ENCODE results near the gene ERICH4. TPM values are rescaled to one million over a fixed set of nuclear protein-coding genes. Genes with fewer than 3 reads are reported as not detected.

ERICH4 gene
- total RNA-seq, 2 donors from 2014 or later = not detected

DNA sequence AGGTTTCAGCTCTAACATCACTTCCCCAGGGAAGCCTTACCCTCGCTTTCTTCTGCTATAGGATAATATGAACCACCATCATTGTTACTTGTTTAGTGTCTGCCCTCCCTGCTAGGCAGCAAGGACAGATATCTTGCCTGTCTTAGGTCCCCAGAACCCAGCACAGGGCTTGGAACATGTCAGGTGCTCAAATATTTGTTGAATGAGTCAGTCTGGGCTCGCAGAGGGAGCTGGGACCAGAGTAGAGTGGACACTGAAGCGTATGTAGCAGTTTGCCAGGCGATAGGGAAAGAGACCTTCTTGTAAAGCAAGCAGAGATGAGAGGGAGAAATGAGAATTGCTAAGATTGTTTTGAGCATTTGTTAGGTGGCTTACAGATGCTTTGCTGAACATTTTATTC lies 33.7 kb upstream of the ERICH4 start:
- Histone ChIP-seq H3K27me3 (replicated peaks; ENCODE audit: insufficient read depth) (no peaks in the 10 kb centered on the region), H3K4me1 (ENCODE audit: control insufficient read depth in 1 of 2, low read depth in 2 of 2) (peaks cover 7 to 24% of the 10 kb centered on the region in 2 donors), H3K27ac (peak overlapping the region; percentile 12 to 46), H3K4me3 (no peak overlapping the region), H3K9me3 (no peaks in the 10 kb centered on the region), H3K36me3 (peaks cover 26% of the 10 kb centered on the region)
- TF ChIP-seq, protein P1, sequence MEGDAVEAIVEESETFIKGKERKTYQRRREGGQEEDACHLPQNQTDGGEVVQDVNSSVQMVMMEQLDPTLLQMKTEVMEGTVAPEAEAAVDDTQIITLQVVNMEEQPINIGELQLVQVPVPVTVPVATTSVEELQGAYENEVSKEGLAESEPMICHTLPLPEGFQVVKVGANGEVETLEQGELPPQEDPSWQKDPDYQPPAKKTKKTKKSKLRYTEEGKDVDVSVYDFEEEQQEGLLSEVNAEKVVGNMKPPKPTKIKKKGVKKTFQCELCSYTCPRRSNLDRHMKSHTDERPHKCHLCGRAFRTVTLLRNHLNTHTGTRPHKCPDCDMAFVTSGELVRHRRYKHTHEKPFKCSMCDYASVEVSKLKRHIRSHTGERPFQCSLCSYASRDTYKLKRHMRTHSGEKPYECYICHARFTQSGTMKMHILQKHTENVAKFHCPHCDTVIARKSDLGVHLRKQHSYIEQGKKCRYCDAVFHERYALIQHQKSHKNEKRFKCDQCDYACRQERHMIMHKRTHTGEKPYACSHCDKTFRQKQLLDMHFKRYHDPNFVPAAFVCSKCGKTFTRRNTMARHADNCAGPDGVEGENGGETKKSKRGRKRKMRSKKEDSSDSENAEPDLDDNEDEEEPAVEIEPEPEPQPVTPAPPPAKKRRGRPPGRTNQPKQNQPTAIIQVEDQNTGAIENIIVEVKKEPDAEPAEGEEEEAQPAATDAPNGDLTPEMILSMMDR (IDR thresholded peaks at IDR 0.05) = no peak
- DNase-seq (ENCODE audit: low spot score) = no peak
- peak; percentile 58 for ATAC-seq (ENCODE audit: insufficient number of reproducible peaks, low FRiP score, low read depth)

DNA sequence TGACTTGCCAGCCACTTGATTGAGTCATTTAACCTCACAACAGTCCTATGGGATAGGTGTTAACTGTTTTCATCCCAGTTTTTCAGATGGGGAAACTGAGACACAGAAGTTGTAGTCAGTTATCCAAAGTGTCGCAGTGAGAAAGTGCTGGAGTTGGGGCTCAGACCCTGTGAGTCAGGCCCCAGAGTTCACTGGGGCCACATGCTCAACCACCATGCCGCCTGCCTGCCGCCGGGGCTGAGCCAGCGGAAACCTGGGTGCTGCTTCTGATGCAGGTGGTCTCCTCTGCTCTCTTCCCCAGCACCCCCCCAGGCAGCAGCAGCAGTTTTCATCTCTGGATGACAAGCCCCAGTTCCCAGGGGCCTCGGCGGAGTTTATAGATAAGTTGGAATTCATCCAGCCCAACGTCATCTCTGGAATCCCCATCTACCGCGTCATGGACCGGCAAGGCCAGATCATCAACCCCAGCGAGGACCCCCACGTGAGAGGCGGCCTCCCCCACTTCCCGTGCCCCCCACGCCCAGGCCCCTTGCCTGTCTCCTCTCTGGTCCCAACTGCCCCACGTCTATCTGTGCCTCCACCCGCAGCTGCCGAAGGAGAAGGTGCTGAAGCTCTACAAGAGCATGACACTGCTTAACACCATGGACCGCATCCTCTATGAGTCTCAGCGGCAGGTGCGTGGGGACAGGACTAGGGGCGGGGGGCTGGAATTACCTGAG lies 32.5 kb upstream of the ERICH4 start:
- ATAC-seq (ENCODE audit: insufficient number of reproducible peaks, low FRiP score, low read depth) (no peak), DNase-seq (ENCODE audit: low spot score) (no peak)
- Histone ChIP-seq H3K4me3 (no peak overlapping the region), H3K27ac (no peak overlapping the region), H3K27me3 (replicated peaks; ENCODE audit: insufficient read depth) (no peaks in the 10 kb centered on the region), H3K9me3 (no peaks in the 10 kb centered on the region), H3K36me3 (peaks cover 36% of the 10 kb centered on the region), H3K4me1 (ENCODE audit: control insufficient read depth in 1 of 2, low read depth in 2 of 2) (peaks cover 7 to 24% of the 10 kb centered on the region in 2 donors)
- TF ChIP-seq, protein P1 (IDR thresholded peaks at IDR 0.05) = no peak

DNA sequence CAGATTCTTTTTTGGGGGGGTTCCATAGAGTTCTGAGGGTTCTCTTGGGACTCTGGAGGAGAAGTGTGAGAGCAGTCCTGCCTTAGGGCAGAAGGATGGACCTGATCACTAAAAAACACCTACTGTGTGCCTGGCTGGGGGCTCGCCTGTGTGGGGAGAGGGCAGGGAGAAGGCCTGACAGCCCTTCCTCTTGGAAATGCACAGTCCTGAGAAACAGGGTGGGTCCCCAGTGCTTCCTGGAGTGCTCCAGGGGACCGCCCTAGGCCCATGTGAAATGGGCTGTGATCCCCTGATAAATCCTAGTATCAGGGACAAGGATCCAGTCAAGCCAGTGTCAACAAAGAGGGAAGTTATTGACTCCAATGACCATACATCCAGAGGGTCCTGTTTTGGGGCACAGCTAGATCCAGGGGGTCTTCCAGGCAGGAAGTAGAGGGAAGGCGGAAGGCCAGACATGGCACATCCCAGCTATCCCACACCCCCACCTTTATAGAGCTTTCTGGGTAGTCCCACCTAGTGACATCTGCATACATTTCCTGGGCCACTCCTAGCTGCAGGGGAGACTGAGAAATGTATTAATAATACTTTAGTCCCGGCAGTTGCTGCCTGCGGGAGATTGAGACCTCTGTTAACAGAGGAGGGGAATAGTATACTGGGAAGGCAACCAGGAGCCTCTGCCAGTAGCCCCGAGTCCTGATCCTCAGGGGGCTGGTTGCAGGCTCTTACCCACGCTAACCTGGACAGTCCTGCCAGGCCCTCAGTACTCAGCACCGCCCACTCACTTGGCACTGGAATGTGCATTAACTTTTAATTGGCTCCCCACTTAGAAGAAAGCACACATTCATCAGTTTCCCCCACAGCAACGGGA lies 31.6 kb upstream of the ERICH4 start:
- H3K4me1 ChIP-seq (ENCODE audit: control insufficient read depth in 1 of 2, low read depth in 2 of 2) = peaks cover 7 to 24% of the 10 kb centered on the region in 2 donors
- no peak overlapping the region for H3K4me3 ChIP-seq
- H3K36me3 ChIP-seq = peaks cover 40% of the 10 kb centered on the region
- no peaks in the 10 kb centered on the region for H3K9me3 ChIP-seq
- H3K27ac ChIP-seq = no peak overlapping the region
- DNase-seq (ENCODE audit: low spot score) = no peak
- TF ChIP-seq, protein P1 (IDR thresholded peaks at IDR 0.05) = no peak
- ATAC-seq (ENCODE audit: insufficient number of reproducible peaks, low FRiP score, low read depth) = no peak
- H3K27me3 ChIP-seq (replicated peaks; ENCODE audit: insufficient read depth) = no peaks in the 10 kb centered on the region

DNA sequence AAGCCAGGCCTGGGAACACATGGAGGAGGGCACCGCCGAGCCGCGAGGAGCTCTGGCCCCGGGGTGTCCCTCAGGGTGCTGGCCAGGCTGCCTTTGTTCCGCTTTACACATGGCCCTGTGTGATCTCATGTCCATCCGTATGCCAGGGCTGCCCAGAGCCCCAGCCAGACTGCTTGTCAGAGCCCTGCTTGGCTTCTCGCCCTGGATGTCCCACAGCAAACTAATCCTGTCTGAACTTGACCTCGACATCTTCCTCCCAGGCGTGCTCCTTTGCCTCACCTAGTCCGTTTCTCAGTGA lies 31.0 kb upstream of the ERICH4 start:
- H3K4me1 ChIP-seq (ENCODE audit: control insufficient read depth in 1 of 2, low read depth in 2 of 2) = peaks cover 7 to 24% of the 10 kb centered on the region in 2 donors
- no peaks in the 10 kb centered on the region for H3K27me3 ChIP-seq (replicated peaks; ENCODE audit: insufficient read depth)
- TF ChIP-seq, protein P1 (IDR thresholded peaks at IDR 0.05) = no peak
- ATAC-seq (ENCODE audit: insufficient number of reproducible peaks, low FRiP score, low read depth) (no peak), DNase-seq (ENCODE audit: low spot score) (no peak)
- no peak overlapping the region for H3K27ac ChIP-seq
- peaks cover 46% of the 10 kb centered on the region for H3K36me3 ChIP-seq
- no peak overlapping the region for H3K4me3 ChIP-seq
- no peaks in the 10 kb centered on the region for H3K9me3 ChIP-seq

DNA sequence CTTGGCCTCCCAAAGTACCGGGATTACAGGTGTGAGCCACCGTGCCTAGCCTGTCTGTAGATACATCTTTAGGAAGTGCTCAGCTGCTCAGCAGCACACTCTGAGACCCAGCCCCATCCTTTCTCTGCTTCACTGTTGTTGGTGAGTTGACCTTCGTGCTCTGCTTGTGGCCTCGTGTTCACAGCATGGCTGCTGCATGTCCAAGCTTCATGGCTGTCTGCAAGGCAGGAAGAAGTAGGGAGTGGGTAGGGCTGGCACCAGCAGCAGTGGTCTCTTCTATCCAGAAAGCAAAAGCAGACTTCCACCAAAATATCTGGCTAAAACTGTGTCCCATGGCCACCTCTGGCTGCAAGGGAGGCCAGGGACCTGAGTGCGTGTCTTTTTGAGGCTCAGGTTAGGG lies 30.0 kb upstream of the ERICH4 start:
- peaks cover 52% of the 10 kb centered on the region for H3K36me3 ChIP-seq
- DNase-seq (ENCODE audit: low spot score) = no peak
- H3K27ac ChIP-seq = no peak overlapping the region
- peaks cover 7 to 24% of the 10 kb centered on the region in 2 donors for H3K4me1 ChIP-seq (ENCODE audit: control insufficient read depth in 1 of 2, low read depth in 2 of 2)
- TF ChIP-seq, protein P1 (IDR thresholded peaks at IDR 0.05) = no peak
- no peak overlapping the region for H3K4me3 ChIP-seq
- no peaks in the 10 kb centered on the region for H3K9me3 ChIP-seq
- no peak for ATAC-seq (ENCODE audit: insufficient number of reproducible peaks, low FRiP score, low read depth)
- no peaks in the 10 kb centered on the region for H3K27me3 ChIP-seq (replicated peaks; ENCODE audit: insufficient read depth)
